SK-N-SH treated with all-trans-retinoic acid at 6 μM for 48 hours (cell line): ENCODE results near the gene GMEB2.

ENCODE experiments used
- ATAC-seq: fragments of 200-7000 bp; cut with Tn5 transposase; 3 replicates; pipeline ENCODE4 v1.9.1; 2020; ENCODE audit warnings: mild to moderate bottlenecking, moderate library complexity
- BACH2 ChIP-seq: fragments of 250-450 bp; sonication (Bioruptor Pico); IDR thresholded peaks from 2 replicates; pipeline ENCODE4 v1.9.0; 2021; ENCODE audit warnings: mild to moderate bottlenecking, borderline replicate concordance
- CSDC2 ChIP-seq: fragments of 250-450 bp; sonication (Bioruptor Pico); IDR thresholded peaks from 2 replicates; pipeline ENCODE4 v1.5.0; 2020; ENCODE audit warnings: mild to moderate bottlenecking, moderate library complexity
- ESRRG ChIP-seq: fragments of 250-450 bp; sonication (Bioruptor Pico); IDR thresholded peaks from 2 replicates; pipeline ENCODE4 v1.6.1; 2021; ENCODE audit warnings: mild to moderate bottlenecking
- OSR1 ChIP-seq: fragments of 250-450 bp; sonication (Bioruptor Pico); IDR thresholded peaks from 2 replicates; pipeline ENCODE4 v1.8.0; 2022; ENCODE audit warnings: moderate library complexity, mild to moderate bottlenecking, inconsistent platforms
- PPARA ChIP-seq: fragments of 250-450 bp; sonication (Bioruptor Pico); IDR thresholded peaks from 2 replicates; pipeline ENCODE4 v1.5.0; 2020; ENCODE audit warnings: mild to moderate bottlenecking, borderline replicate concordance
- RARB ChIP-seq: fragments of 250-450 bp; sonication (Bioruptor Pico); IDR thresholded peaks from 2 replicates; pipeline ENCODE4 v1.8.0; 2021; ENCODE audit warnings: mild to moderate bottlenecking, moderate library complexity
- SNAI2 ChIP-seq: fragments of 250-450 bp; sonication (Bioruptor Pico); IDR thresholded peaks from 2 replicates; pipeline ENCODE4 v1.5.0; 2020; ENCODE audit warnings: mild to moderate bottlenecking, moderate library complexity
- TCF4 ChIP-seq: fragments of 250-450 bp; sonication (Bioruptor Pico); IDR thresholded peaks from 2 replicates; pipeline ENCODE4 v1.8.0; 2021; ENCODE audit warnings: mild to moderate bottlenecking, moderate library complexity, borderline replicate concordance
- TOX ChIP-seq: fragments of 250-450 bp; sonication (Bioruptor Pico); IDR thresholded peaks from 2 replicates; pipeline ENCODE4 v1.8.0; 2021; ENCODE audit warnings: mild to moderate bottlenecking, moderate library complexity, borderline replicate concordance
- ZFP3 ChIP-seq: fragments of 250-450 bp; sonication (Bioruptor Pico); IDR thresholded peaks from 2 replicates; pipeline ENCODE4 v1.5.0; 2020; ENCODE audit warnings: mild to moderate bottlenecking, moderate library complexity
- ZFP30 ChIP-seq: fragments of 450-650 bp; formaldehyde crosslinking; IDR thresholded peaks from 2 replicates; pipeline ENCODE4 v1.5.0; 2022; ENCODE audit warnings: mild to moderate bottlenecking, moderate library complexity
- ZNF70 ChIP-seq: fragments of 450-650 bp; formaldehyde crosslinking; IDR thresholded peaks from 2 replicates; pipeline ENCODE4 v1.5.0; 2020; ENCODE audit warnings: mild to moderate bottlenecking, moderate library complexity
- ZNF8 ChIP-seq: fragments of 450-650 bp; formaldehyde crosslinking; IDR thresholded peaks from 2 replicates; pipeline ENCODE4 v1.5.0; 2020; ENCODE audit warnings: mild to moderate bottlenecking, moderate library complexity
- TF ChIP-seq, protein P1 (sequence below): fragments of 250-450 bp; sonication (Bioruptor Pico); IDR thresholded peaks from 2 replicates; pipeline ENCODE4 v1.8.0; 2021; ENCODE audit warnings: low read depth, mild to moderate bottlenecking, moderate library complexity, borderline replicate concordance
- TF ChIP-seq, protein P2 (sequence below): fragments of 250-450 bp; sonication (Bioruptor Pico); IDR thresholded peaks from 2 replicates; pipeline ENCODE4 v1.5.1; 2021; ENCODE audit warnings: mild to moderate bottlenecking, moderate library complexity
- TF ChIP-seq, protein P3 (sequence below): fragments of 250-450 bp; sonication (Bioruptor Pico); IDR thresholded peaks from 2 replicates; pipeline ENCODE4 v1.5.0; 2020; ENCODE audit warnings: mild to moderate bottlenecking, moderate library complexity
- TF ChIP-seq, protein P4 (sequence below): fragments of 250-450 bp; sonication (Bioruptor Pico); IDR thresholded peaks from 2 replicates; pipeline ENCODE4 v1.8.0; 2020; ENCODE audit warnings: mild to moderate bottlenecking, moderate library complexity, borderline replicate concordance

The GMEB2 gene

DNA sequence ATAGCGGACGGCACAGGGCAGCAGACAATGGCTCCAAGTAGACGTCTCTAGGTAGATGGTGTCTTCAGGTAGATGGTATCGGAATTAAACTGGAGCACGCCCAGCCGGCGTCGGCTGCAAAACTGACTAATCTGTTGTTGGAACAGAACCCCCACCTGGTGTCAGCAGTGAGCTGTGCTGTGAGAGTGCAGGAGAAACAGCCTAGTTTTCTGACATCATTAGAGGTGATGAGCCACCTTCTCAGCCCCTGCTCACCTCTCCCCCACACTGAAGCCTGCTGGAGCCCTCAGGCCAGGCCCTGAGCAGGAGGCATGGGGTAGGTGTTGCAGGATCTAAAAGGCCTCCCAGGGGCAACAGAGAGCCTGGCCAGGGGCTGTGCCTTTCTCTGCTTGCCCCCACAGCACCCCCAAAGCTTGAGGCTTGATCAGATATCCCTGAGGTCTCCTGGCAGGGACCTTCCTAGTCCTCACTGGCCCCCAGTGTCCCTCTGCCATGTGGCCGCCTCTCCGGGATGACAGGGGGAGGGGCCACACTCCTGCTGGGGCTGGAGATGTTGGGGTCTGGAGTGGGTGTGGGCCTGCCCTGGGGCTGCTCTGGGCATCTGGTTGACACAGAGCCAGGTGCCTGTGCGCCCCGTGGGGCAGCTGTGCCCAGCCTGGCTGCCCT, 46.0 kb downstream of the GMEB2 start (continued):
- TF ChIP-seq ESRRG (CRISPR knock-in tag) = no peak
- TF ChIP-seq OSR1 (CRISPR knock-in tag) = no peak
- no peak for TF ChIP-seq BACH2
- no peak for TF ChIP-seq ZFP3 (CRISPR knock-in tag)
- no peak for TF ChIP-seq ZFP30 (CRISPR knock-in tag)

DNA sequence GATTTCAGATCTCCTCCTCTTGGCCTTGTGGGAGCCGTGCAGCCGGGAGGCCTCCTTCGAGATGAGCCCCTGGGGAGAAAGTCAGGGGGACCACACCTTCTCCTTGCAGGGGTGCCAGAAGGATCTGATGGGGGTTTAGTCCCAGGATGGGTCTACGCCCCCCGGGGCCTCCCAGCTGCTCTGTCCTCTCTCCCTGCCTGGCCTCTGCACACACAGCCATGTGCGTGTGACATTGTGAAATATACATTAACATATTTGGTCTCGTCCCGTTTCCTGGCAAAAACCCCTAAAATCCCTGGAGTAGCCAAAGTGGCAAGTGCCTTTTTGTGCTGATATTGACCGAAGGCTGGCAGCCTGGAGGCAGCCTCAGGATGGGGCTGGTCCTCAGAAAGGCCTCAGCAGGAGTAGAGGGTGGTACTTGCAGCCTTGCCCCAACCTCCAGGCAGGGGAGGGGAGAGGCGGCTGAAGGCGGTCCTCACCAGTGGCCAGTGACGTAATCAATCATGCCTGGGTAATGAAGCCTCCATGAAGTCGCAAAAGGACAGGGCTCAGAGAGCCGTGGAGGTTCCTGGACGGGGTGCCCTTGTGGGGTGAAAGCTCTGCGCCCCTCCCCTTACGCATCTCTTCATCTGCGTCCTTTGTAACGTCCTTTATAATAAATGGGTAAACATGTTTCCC, 47.7 kb downstream of the GMEB2 start:
- TF ChIP-seq BACH2 = no peak
- TF ChIP-seq TCF4 (CRISPR knock-in tag) = no peak
- TF ChIP-seq ZNF8 = no peak
- TF ChIP-seq RARB (CRISPR knock-in tag) = no peak
- TF ChIP-seq CSDC2 = no peak
- TF ChIP-seq SNAI2 (CRISPR knock-in tag) = no peak
- ATAC-seq = no peak

DNA sequence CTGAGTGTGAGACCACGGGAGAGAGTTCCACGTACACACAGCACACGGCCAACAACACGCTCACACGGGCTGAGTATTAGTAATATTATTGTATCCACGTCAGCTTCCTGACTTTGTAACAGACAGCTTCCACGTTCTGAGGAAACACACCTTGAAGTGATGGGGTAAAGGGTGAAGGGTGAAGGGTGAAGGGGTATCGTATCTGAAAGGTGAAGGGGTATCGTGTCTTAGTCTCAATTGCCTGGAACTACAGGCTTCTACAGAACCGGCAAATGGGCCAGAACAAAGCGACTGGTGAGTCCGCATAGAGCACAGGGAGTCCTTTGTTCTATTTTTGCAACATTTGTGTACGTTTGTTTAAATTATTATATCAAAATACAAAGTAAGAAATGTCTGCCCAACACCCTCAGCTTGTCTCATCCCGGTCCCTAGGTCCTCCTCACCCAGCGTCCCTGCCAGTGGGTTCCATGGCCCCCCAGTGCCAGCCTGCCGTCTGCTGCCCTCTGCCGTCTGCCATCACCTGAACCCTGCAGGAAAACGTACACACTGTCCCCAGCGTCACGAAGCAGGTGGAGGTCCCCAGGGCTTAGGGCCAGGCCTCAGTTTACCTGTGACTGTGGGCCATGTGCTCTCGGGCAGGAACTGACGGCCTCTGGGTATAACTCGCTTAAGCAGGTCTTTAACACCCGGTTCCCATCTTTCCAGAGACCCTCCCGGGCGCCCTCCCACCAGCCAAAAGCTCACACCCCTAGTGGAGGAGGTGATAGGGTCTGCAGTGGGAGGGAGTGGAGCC, 48.5 kb downstream of the GMEB2 start:
- ATAC-seq = no peak
- TF ChIP-seq TOX (CRISPR knock-in tag) = no peak
- no peak for TF ChIP-seq OSR1 (CRISPR knock-in tag)
- no peak for TF ChIP-seq PPARA (CRISPR knock-in tag)
- TF ChIP-seq, protein P1, sequence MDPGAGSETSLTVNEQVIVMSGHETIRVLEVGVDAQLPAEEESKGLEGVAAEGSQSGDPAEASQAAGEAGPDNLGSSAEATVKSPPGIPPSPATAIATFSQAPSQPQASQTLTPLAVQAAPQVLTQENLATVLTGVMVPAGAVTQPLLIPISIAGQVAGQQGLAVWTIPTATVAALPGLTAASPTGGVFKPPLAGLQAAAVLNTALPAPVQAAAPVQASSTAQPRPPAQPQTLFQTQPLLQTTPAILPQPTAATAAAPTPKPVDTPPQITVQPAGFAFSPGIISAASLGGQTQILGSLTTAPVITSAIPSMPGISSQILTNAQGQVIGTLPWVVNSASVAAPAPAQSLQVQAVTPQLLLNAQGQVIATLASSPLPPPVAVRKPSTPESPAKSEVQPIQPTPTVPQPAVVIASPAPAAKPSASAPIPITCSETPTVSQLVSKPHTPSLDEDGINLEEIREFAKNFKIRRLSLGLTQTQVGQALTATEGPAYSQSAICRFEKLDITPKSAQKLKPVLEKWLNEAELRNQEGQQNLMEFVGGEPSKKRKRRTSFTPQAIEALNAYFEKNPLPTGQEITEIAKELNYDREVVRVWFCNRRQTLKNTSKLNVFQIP = no peak
- no peak for TF ChIP-seq CSDC2
- TF ChIP-seq, protein P2, sequence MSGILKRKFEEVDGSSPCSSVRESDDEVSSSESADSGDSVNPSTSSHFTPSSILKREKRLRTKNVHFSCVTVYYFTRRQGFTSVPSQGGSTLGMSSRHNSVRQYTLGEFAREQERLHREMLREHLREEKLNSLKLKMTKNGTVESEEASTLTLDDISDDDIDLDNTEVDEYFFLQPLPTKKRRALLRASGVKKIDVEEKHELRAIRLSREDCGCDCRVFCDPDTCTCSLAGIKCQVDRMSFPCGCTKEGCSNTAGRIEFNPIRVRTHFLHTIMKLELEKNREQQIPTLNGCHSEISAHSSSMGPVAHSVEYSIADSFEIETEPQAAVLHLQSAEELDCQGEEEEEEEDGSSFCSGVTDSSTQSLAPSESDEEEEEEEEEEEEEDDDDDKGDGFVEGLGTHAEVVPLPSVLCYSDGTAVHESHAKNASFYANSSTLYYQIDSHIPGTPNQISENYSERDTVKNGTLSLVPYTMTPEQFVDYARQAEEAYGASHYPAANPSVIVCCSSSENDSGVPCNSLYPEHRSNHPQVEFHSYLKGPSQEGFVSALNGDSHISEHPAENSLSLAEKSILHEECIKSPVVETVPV (CRISPR knock-in tag) = no peak
- TF ChIP-seq ZNF70 (CRISPR knock-in tag) = no peak
- TF ChIP-seq, protein P3, sequence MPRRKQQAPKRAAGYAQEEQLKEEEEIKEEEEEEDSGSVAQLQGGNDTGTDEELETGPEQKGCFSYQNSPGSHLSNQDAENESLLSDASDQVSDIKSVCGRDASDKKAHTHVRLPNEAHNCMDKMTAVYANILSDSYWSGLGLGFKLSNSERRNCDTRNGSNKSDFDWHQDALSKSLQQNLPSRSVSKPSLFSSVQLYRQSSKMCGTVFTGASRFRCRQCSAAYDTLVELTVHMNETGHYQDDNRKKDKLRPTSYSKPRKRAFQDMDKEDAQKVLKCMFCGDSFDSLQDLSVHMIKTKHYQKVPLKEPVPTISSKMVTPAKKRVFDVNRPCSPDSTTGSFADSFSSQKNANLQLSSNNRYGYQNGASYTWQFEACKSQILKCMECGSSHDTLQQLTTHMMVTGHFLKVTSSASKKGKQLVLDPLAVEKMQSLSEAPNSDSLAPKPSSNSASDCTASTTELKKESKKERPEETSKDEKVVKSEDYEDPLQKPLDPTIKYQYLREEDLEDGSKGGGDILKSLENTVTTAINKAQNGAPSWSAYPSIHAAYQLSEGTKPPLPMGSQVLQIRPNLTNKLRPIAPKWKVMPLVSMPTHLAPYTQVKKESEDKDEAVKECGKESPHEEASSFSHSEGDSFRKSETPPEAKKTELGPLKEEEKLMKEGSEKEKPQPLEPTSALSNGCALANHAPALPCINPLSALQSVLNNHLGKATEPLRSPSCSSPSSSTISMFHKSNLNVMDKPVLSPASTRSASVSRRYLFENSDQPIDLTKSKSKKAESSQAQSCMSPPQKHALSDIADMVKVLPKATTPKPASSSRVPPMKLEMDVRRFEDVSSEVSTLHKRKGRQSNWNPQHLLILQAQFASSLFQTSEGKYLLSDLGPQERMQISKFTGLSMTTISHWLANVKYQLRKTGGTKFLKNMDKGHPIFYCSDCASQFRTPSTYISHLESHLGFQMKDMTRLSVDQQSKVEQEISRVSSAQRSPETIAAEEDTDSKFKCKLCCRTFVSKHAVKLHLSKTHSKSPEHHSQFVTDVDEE (CRISPR knock-in tag) = no peak
- TF ChIP-seq, protein P4, sequence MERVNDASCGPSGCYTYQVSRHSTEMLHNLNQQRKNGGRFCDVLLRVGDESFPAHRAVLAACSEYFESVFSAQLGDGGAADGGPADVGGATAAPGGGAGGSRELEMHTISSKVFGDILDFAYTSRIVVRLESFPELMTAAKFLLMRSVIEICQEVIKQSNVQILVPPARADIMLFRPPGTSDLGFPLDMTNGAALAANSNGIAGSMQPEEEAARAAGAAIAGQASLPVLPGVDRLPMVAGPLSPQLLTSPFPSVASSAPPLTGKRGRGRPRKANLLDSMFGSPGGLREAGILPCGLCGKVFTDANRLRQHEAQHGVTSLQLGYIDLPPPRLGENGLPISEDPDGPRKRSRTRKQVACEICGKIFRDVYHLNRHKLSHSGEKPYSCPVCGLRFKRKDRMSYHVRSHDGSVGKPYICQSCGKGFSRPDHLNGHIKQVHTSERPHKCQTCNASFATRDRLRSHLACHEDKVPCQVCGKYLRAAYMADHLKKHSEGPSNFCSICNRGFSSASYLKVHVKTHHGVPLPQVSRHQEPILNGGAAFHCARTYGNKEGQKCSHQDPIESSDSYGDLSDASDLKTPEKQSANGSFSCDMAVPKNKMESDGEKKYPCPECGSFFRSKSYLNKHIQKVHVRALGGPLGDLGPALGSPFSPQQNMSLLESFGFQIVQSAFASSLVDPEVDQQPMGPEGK (CRISPR knock-in tag) = no peak
- TF ChIP-seq SNAI2 (CRISPR knock-in tag) = no peak

DNA sequence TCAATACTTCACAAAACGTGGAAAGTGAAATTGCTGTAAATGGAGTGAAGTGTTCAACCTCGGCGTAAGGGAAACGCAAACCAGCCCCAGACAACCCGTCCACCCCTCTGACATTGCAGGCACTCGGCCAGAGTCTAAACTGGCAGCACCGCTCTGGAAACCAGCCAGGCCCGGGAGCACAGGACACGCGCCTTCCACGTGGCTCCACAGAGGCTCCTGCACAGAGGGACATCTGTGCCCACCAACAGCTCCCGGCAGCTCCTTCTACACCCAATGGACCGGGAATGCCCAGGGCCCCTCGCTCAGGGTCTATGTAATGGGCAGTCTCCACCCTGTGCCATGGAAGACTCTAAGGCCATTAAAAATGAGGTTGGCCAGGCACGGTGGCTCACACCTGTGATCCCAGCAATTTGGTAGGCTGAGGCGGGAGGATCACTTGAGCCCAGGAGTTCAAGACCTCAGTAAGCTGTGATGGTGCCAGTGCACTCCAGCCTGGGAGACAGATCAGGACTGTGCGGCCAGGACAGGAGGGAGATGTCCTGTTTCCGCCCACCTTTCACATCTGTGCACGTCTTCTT, 49.5 kb downstream of the GMEB2 start:
- TF ChIP-seq ZNF8 = no peak
- ATAC-seq = no peak
